ENCODE results near the gene D2HGDH.

DNA sequence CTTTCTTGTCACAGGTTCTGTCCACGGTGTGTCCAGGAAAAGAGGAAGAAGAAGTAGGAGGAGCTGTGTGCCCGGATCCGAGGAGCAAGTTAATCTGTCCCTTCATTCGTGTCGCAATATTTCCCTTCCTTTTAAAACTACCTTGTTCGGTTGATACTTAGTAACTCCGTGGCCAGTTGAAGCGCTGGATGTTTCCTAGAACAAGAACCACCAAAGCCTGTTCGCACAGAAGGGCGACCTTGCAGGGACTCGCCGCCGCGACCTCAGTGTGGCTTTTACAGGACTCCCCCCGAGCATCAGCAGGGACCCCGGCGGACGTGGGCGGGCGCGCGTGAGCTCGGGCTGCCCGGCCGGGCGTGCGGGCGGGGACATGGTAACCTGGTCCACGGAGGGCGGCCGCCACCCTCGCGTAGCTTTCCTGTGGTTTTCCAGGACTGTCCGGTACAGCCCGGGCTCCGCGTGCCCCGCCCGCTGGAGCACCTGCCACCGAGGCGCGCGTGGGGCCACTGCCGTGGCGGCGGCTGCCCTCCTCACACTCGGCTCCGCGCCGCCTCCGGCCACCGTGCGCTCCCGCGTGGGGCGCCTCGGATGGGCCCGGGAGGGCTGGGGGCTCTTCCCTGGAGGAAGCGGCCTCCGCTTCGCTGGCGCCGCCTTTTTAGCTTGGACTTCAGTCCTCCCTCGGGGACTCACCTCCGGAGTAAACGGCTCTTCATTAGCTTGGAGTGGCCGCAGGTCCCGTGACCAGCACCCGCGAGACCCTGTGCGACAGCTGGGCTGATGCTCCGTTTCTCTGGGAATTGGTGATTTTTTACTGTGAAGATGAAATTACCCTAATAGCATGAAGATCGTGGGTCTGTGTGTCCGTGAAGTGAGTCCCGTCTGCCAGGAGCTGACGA lies 9.2 kb upstream of the D2HGDH start:
- TF ChIP-seq, protein P1, sequence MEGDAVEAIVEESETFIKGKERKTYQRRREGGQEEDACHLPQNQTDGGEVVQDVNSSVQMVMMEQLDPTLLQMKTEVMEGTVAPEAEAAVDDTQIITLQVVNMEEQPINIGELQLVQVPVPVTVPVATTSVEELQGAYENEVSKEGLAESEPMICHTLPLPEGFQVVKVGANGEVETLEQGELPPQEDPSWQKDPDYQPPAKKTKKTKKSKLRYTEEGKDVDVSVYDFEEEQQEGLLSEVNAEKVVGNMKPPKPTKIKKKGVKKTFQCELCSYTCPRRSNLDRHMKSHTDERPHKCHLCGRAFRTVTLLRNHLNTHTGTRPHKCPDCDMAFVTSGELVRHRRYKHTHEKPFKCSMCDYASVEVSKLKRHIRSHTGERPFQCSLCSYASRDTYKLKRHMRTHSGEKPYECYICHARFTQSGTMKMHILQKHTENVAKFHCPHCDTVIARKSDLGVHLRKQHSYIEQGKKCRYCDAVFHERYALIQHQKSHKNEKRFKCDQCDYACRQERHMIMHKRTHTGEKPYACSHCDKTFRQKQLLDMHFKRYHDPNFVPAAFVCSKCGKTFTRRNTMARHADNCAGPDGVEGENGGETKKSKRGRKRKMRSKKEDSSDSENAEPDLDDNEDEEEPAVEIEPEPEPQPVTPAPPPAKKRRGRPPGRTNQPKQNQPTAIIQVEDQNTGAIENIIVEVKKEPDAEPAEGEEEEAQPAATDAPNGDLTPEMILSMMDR (IDR thresholded peaks at IDR 0.05): no peak
- TF ChIP-seq POLR2AphosphoS5 (IDR thresholded peaks at IDR 0.05; ENCODE audit: insufficient read depth in 1 of 2, low read depth in 1 of 2) (no peak), POLR2A (IDR thresholded peaks at IDR 0.05) (no peak)

Data from vagina (tissue), 2 donors.